GM21367 (cell line): Measurements from ENCODE around the gene FAM227A.
"Not testable (repeated sequence)": the region's sequence is repeated elsewhere in the genome, so short reads cannot be mapped to it uniquely, and the experiment has no call there.

ENCODE experiments used
- ATAC-seq: cut with Tn5 transposase; IDR thresholded peaks from one replicate; pipeline ENCODE4 v1.9.1; 2021; ENCODE audit not compliant: unreplicated experiment

The FAM227A gene

GRCh38 chr22:38612217-38613006 is 43.8 kb downstream of the FAM227A start:
- ATAC-seq, result no peak

GRCh38 chr22:38611559-38611958 is 44.6 kb downstream of the FAM227A start:
- no peak for ATAC-seq

GRCh38 chr22:38610234-38610633 is 46.0 kb downstream of the FAM227A start:
- no peak for ATAC-seq

- no peak for ATAC-seq
Observed at GRCh38 chr22:38608992-38609750, 47.0 kb downstream of the FAM227A start.

GRCh38 chr22:38607680-38608079 is 48.5 kb downstream of the FAM227A start:
- no peak for ATAC-seq

GRCh38 chr22:38602166-38602565 is 54.0 kb downstream of the FAM227A start:
- no peak for ATAC-seq

- ATAC-seq, result no peak
Observed at GRCh38 chr22:38601221-38601764, 54.9 kb downstream of the FAM227A start.

GRCh38 chr22:38599466-38599865 is 56.7 kb downstream of the FAM227A start:
- no peak for ATAC-seq

GRCh38 chr22:38582923-38583322 is 73.3 kb downstream of the FAM227A start:
- not testable (repeated sequence) for ATAC-seq

GRCh38 chr22:38578505-38578904 is 77.7 kb downstream of the FAM227A start:
- ATAC-seq, result no peak

- ATAC-seq, result no peak
Observed at GRCh38 chr22:38572065-38572464, 84.1 kb downstream of the FAM227A start.

- no peak for ATAC-seq
Observed at GRCh38 chr22:38570779-38571364, 85.3 kb downstream of the FAM227A start.

GRCh38 chr22:38569972-38570778 is 86.0 kb downstream of the FAM227A start, which contains the start of gene DMC1:
Gene DMC1, minus strand, starts transcription at chr22:38570183. Its CDS starts 1,927 bp downstream, at chr22:38568256.
- no peak for ATAC-seq

- no peak for ATAC-seq
Observed at GRCh38 chr22:38569181-38569971, 86.8 kb downstream of the FAM227A start.

- no peak for ATAC-seq
Observed at GRCh38 chr22:38567531-38568285, 88.5 kb downstream of the FAM227A start.

- no peak for ATAC-seq
Observed at GRCh38 chr22:38566726-38567504, 89.3 kb downstream of the FAM227A start.

GRCh38 chr22:38565441-38565840 is 90.8 kb downstream of the FAM227A start:
- no peak for ATAC-seq

GRCh38 chr22:38564669-38565068 is 91.5 kb downstream of the FAM227A start:
- no peak for ATAC-seq
